ENCODE data around the gene MCM3AP. TPM values are rescaled to one million over a fixed set of nuclear protein-coding genes. Genes with fewer than 3 reads are reported as not detected.

Gene MCM3AP
- total and polyA plus RNA-seq, 9 of the 15 experiments (the other 6 are each of a cell fraction or from before 2014, with no cell fraction given), result 6.5 to 179 (median 69.6) TPM

DNA sequence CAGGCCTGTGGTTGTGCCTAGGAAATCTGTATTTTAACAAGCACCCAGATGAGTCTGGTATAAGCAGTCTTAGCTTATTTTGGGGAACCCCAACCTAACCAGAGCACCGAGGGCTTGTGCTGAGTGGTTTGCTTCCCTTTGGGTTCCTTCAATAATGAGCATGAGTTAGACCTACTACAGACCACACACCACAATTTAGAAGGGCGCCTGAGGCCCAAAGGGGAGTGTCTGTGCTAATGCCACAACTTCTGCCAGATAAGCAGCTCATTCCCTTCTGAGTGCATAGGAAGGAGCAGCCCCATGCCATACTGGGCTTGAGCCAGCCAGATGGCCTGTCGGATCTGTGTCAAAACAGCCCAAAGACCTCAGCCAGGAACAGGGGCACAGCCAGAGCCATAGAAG lies 41.5 kb downstream of the MCM3AP start (continued):
- TF ChIP-seq, protein P1, sequence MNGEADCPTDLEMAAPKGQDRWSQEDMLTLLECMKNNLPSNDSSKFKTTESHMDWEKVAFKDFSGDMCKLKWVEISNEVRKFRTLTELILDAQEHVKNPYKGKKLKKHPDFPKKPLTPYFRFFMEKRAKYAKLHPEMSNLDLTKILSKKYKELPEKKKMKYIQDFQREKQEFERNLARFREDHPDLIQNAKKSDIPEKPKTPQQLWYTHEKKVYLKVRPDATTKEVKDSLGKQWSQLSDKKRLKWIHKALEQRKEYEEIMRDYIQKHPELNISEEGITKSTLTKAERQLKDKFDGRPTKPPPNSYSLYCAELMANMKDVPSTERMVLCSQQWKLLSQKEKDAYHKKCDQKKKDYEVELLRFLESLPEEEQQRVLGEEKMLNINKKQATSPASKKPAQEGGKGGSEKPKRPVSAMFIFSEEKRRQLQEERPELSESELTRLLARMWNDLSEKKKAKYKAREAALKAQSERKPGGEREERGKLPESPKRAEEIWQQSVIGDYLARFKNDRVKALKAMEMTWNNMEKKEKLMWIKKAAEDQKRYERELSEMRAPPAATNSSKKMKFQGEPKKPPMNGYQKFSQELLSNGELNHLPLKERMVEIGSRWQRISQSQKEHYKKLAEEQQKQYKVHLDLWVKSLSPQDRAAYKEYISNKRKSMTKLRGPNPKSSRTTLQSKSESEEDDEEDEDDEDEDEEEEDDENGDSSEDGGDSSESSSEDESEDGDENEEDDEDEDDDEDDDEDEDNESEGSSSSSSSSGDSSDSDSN (IDR thresholded peaks at IDR 0.05; ENCODE audit: borderline replicate concordance in 1 of 2, low read depth in 2 of 2, low read length in 2 of 2), result no peak
- TF ChIP-seq ETV6 (IDR thresholded peaks at IDR 0.05; ENCODE audit: borderline replicate concordance in 1 of 2, low read depth in 2 of 2, low read length in 1 of 2) (no peak), ETV6 (CRISPR knock-in tag; IDR thresholded peaks at IDR 0.05; ENCODE audit: borderline replicate concordance) (no peak)

DNA sequence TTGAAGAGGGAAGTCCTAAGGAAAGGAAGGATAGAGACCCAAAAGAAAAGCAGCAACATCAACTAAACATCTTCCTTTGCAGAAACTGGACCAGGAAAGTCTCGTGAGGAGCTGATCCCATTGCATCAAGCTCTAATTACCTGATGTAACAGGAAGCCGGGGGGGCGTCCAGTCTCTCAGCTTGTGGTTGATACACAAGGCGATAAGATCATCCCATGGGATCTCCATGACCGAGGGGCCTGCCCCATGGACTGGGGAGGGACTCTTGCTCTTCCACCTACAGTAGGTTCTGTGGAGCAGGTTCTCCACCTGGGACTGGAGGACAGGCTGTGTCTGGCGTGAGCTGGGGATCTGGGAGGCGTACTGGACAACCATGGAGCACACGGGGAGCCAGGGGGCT lies 42.1 kb downstream of the MCM3AP start:
- intact Hi-C loops (cut with micrococcal nuclease), result no loop called here
- WGBS (ENCODE audit: insufficient coverage, low coverage, missing lambda C conversion rate), result 64% methylated on average over 8 of the region's 8 CpGs
- peak; percentile 29; the same call in 1 of the 2 replicates for TF ChIP-seq SMAD4 (CRISPR knock-in tag; conservative IDR thresholded peaks at IDR 0.05)
- no peak for TF ChIP-seq SAFB2 (IDR thresholded peaks at IDR 0.05; ENCODE audit: borderline replicate concordance, low read depth, low read length, severe bottlenecking)
- TF ChIP-seq, protein P2, sequence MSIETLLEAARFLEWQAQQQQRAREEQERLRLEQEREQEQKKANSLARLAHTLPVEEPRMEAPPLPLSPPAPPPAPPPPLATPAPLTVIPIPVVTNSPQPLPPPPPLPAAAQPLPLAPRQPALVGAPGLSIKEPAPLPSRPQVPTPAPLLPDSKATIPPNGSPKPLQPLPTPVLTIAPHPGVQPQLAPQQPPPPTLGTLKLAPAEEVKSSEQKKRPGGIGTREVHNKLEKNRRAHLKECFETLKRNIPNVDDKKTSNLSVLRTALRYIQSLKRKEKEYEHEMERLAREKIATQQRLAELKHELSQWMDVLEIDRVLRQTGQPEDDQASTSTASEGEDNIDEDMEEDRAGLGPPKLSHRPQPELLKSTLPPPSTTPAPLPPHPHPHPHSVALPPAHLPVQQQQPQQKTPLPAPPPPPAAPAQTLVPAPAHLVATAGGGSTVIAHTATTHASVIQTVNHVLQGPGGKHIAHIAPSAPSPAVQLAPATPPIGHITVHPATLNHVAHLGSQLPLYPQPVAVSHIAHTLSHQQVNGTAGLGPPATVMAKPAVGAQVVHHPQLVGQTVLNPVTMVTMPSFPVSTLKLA (conservative IDR thresholded peaks at IDR 0.05), result no peak
- TF ChIP-seq, protein P3, sequence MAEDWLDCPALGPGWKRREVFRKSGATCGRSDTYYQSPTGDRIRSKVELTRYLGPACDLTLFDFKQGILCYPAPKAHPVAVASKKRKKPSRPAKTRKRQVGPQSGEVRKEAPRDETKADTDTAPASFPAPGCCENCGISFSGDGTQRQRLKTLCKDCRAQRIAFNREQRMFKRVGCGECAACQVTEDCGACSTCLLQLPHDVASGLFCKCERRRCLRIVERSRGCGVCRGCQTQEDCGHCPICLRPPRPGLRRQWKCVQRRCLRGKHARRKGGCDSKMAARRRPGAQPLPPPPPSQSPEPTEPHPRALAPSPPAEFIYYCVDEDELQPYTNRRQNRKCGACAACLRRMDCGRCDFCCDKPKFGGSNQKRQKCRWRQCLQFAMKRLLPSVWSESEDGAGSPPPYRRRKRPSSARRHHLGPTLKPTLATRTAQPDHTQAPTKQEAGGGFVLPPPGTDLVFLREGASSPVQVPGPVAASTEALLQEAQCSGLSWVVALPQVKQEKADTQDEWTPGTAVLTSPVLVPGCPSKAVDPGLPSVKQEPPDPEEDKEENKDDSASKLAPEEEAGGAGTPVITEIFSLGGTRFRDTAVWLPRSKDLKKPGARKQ (CRISPR knock-in tag; IDR thresholded peaks at IDR 0.05), result no peak
- TF ChIP-seq ZBTB7A (IDR thresholded peaks at IDR 0.05; ENCODE audit: borderline replicate concordance, control insufficient read depth, low read depth, low read length), result no peak
- TF ChIP-seq ATF1 (CRISPR knock-in tag; IDR thresholded peaks at IDR 0.05), result 0 out of 2 replicates have a peak, but pooled peaks have one; percentile 12
- TF ChIP-seq ATF1 (tag; IDR thresholded peaks at IDR 0.05), result no peak
- no peak for TF ChIP-seq SRSF7 (optimal IDR thresholded peaks at IDR 0.05; ENCODE audit: low read depth, low read length)
- TF ChIP-seq ZNF707 (CRISPR knock-in tag; conservative IDR thresholded peaks at IDR 0.05), result no peak
- TF ChIP-seq MAZ (CRISPR knock-in tag; conservative IDR thresholded peaks at IDR 0.05 in 1 of 2, IDR thresholded peaks at IDR 0.05 in 1 of 2), result 0 out of 4 replicates have a peak, but pooled peaks of 1 of the 2 experiments have one; percentile 21
- no peak for TF ChIP-seq MED1 (CRISPR knock-in tag; IDR thresholded peaks at IDR 0.05; ENCODE audit: borderline replicate concordance)
- TF ChIP-seq ESRRA (IDR thresholded peaks at IDR 0.05; ENCODE audit: borderline replicate concordance, low read depth), result no peak

More for the DNA sequence above, 42.1 kb downstream of the MCM3AP start:
- no peak for DNase-seq (ENCODE audit: extremely low read depth in 1 of 4, low spot score in 3 of 4)
- Histone ChIP-seq H3K9me3 (replicated peaks; ENCODE audit: control insufficient read depth, insufficient read depth, low read depth, low read length) (no peaks in the 10 kb centered on the region), H3K9me1 (ENCODE audit: control insufficient read depth, insufficient read depth, low read length) (no peaks in the 10 kb centered on the region), H3K4me2 (ENCODE audit: insufficient read depth, low read length) (no peak overlapping the region), H4K20me1 (replicated peaks; ENCODE audit: control insufficient read depth, insufficient read depth, low read length) (0 out of 2 replicates have a peak, but pooled peaks cover 11% of the 10 kb centered on the region), H3K36me3 (ENCODE audit: control insufficient read depth, insufficient read depth, low read length) (peaks cover 94% of the 10 kb centered on the region), H3K4me3 (no peak overlapping the region), H3K79me2 (ENCODE audit: control insufficient read depth, insufficient read depth, low read length) (no peaks in the 10 kb centered on the region; the same call in 2 of the 3 replicates), H3K27ac (ENCODE audit: extremely low read depth, low read depth, low read length) (no peak overlapping the region; the same call in 2 of the 3 replicates), H3K27me3 (ENCODE audit: control insufficient read depth in 2 of 2, insufficient read depth in 2 of 2, low read length in 2 of 2) (no peaks in the 10 kb centered on the region), H3K9ac (ENCODE audit: insufficient read depth in 1 of 2, low read depth in 2 of 2, low read length in 2 of 2) (0 out of 4 replicates have a peak overlapping the region, but pooled peaks of 1 of the 2 experiments have one; percentile 15), H2AFZ (ENCODE audit: low read depth, low read length) (no peak overlapping the region), H3K4me1 (replicated peaks in 1 of 2; ENCODE audit: control insufficient read depth in 2 of 2, insufficient read depth in 2 of 2, low read length in 2 of 2) (peaks cover 5 to 9% of the 10 kb centered on the region in 2 experiments; a peak in 4 of 5 replicates)
- no TSS peak for BruUV-seq (replicated peaks)
- POLR2A ChIA-PET, result interaction anchor here (0.6 to 2.7 kb wide), 9 partner anchors 9 to 391 kb away, joined by 3 to 13 read pairs (median 4); no protein-coding TSS in a partner anchor
- in situ Hi-C loops (cut with MboI), result no loop called here
- CTCF ChIA-PET (ENCODE audit: low intra/inter-chr PET ratio), result no interaction called here
- peak; percentile 18 for ATAC-seq
- no peak for FAIRE-seq

Data from K562 (cell line).